HUES6 (cell line): ENCODE results near the gene ANKRD11.

Experiments used
- H3K27ac ChIP-seq: 2 replicates; pipeline ENCODE4 v1.7.0; 2013; ENCODE audit warnings: low read depth, mild to moderate bottlenecking, low read length, inconsistent platforms
- H3K27me3 ChIP-seq: 2 replicates; pipeline ENCODE4 v1.6.1; 2013; ENCODE audit warnings: low read length; ENCODE audit not compliant: control insufficient read depth, insufficient read depth
- H3K36me3 ChIP-seq: 2 replicates; pipeline ENCODE4 v1.6.1; 2013; ENCODE audit warnings: low read length; ENCODE audit not compliant: control insufficient read depth, insufficient read depth
- H3K4me1 ChIP-seq: 2 replicates; pipeline ENCODE4 v1.6.1; 2013; ENCODE audit warnings: low read length; ENCODE audit not compliant: control insufficient read depth, insufficient read depth
- H3K4me3 ChIP-seq: 2 replicates; pipeline ENCODE4 v1.5.1; 2013; ENCODE audit warnings: low read depth, low read length
- H3K9ac ChIP-seq: one replicate; pipeline ENCODE4 v1.6.1; 2013; ENCODE audit warnings: mild to moderate bottlenecking, low read length
- H3K9me3 ChIP-seq: 2 replicates; pipeline ENCODE4 v1.6.1; 2013; ENCODE audit warnings: low read depth, low read length; ENCODE audit not compliant: control insufficient read depth, insufficient read depth

ANKRD11 gene

GRCh38 chr16:89290472-89290871 lies 199.9 kb downstream of the ANKRD11 start:
- Histone ChIP-seq H3K27me3 (no peaks in the 10 kb centered on the region), H3K27ac (peak overlapping the region; percentile 93), H3K9ac (peak overlapping the region; percentile 77), H3K36me3 (peaks cover 38% of the 10 kb centered on the region), H3K4me3 (peak overlapping the region; percentile 32; the same call in 1 of the 2 replicates), H3K4me1 (peaks cover 54% of the 10 kb centered on the region), H3K9me3 (no peaks in the 10 kb centered on the region)

- Histone ChIP-seq H3K27me3 (no peaks in the 10 kb centered on the region), H3K36me3 (peaks cover 46% of the 10 kb centered on the region), H3K9ac (no peak overlapping the region), H3K9me3 (no peaks in the 10 kb centered on the region), H3K4me3 (no peak overlapping the region), H3K27ac (peak overlapping the region; percentile 84), H3K4me1 (peaks cover 47% of the 10 kb centered on the region)
Measured at GRCh38 chr16:89289428-89290395, 200.6 kb downstream of the ANKRD11 start.

- peaks cover 52% of the 10 kb centered on the region for H3K36me3 ChIP-seq
- peak overlapping the region; percentile 84 for H3K27ac ChIP-seq
- peaks cover 39% of the 10 kb centered on the region for H3K4me1 ChIP-seq
- H3K9me3 ChIP-seq: no peaks in the 10 kb centered on the region
- H3K27me3 ChIP-seq: no peaks in the 10 kb centered on the region
- no peak overlapping the region for H3K4me3 ChIP-seq
- H3K9ac ChIP-seq: no peak overlapping the region
Measured at GRCh38 chr16:89288966-89289365, 201.4 kb downstream of the ANKRD11 start.

GRCh38 chr16:89288577-89288844 lies 201.8 kb downstream of the ANKRD11 start:
- peak overlapping the region; percentile 84; the same call in 1 of the 2 replicates for H3K27ac ChIP-seq
- peaks cover 36% of the 10 kb centered on the region for H3K4me1 ChIP-seq
- peaks cover 56% of the 10 kb centered on the region for H3K36me3 ChIP-seq
- H3K9ac ChIP-seq: no peak overlapping the region
- no peaks in the 10 kb centered on the region for H3K27me3 ChIP-seq
- no peaks in the 10 kb centered on the region for H3K9me3 ChIP-seq
- H3K4me3 ChIP-seq: no peak overlapping the region

DNA sequence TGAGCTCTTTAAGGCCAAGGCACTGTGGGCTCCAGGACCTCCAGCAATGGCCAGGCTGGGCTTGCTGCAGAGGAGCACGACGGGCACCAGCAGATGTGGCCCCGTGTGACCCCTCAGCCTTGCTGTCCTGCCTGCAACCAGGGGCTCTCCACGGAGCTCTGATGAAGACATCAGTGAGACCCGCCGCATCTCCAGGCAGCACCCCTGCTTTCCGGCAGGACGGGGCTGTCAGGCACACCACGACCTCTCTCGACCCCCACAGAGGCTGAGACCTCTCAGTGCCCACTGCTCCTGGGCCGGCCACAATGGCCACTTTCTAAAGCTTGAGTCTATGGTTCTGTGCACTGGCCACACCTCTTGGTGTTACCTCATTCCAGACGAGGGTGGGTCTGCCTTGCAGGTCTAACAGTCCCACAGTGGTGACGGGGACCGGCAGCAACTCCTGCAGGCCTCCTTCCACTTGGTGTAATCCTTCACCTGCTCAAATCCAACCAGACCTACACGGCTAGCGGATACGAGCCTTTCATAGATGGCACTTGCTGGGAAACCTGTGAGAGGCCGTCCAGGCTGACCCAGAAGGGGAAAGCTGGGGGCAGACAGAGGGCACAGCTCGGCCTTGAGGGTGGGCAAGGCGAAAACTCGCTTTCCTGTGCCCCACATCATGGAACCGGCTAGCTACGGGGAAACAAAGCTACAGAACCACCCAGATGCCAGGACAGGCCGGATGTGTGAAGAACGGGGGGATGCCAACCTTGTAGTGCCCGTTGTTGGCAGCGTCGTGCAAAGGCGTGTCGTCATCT lies 202.4 kb downstream of the ANKRD11 start:
- Histone ChIP-seq H3K27ac (no peak overlapping the region), H3K9ac (no peak overlapping the region), H3K27me3 (no peaks in the 10 kb centered on the region), H3K36me3 (peaks cover 61% of the 10 kb centered on the region), H3K4me1 (peaks cover 33% of the 10 kb centered on the region), H3K4me3 (no peak overlapping the region), H3K9me3 (no peaks in the 10 kb centered on the region)

DNA sequence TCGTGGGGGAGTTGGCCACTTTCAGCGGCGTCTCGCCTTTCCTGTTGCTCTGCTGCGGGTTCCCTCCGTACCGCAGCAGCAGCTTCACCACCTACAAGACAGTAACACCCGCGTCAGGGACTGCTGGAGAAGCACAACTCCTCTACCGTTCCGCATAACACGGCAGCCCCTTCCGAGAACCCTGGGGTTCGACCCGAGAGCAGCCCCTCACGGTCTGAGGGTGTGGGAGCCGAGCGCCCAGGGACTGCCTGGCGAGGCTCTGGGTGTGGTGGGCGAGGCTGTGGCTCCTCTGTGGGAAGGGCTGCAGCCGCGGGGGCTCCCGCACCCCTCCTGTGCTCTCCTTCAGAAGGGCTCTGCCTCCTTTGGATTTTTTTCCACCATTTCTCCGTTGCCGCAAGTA lies 204.3 kb downstream of the ANKRD11 start:
- peaks cover 79% of the 10 kb centered on the region for H3K36me3 ChIP-seq
- H3K4me3 ChIP-seq: no peak overlapping the region
- no peak overlapping the region for H3K9ac ChIP-seq
- peaks cover 14% of the 10 kb centered on the region for H3K4me1 ChIP-seq
- H3K27ac ChIP-seq: no peak overlapping the region
- no peaks in the 10 kb centered on the region for H3K9me3 ChIP-seq
- H3K27me3 ChIP-seq: no peaks in the 10 kb centered on the region

DNA sequence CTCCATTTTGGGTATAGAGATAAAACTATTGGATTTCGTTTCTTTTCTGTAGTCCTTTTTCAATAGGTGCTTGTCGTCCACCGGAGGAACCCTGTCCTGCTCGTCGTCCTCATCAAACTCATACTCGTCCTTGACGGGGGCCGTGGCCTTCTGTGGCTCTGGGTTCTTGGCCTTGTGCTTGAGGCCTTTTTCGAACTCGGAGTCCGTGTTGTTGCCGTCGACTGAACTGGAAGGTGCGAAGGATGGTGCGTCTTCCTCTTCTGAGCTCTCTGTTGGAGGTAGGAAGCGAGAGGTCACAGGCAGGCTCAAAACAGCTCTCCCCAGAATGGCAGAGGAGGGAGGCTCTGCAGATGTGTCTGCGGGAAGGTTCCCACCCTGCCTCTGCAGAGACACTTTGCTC lies 205.0 kb downstream of the ANKRD11 start:
- Histone ChIP-seq H3K4me1 (peaks cover 8% of the 10 kb centered on the region), H3K9ac (no peak overlapping the region), H3K9me3 (no peaks in the 10 kb centered on the region), H3K4me3 (no peak overlapping the region), H3K27ac (no peak overlapping the region), H3K27me3 (no peaks in the 10 kb centered on the region), H3K36me3 (peaks cover 86% of the 10 kb centered on the region)

GRCh38 chr16:89283449-89283848 lies 206.9 kb downstream of the ANKRD11 start:
- Histone ChIP-seq H3K27me3 (no peaks in the 10 kb centered on the region), H3K9me3 (no peaks in the 10 kb centered on the region), H3K27ac (no peak overlapping the region), H3K36me3 (peaks cover 91% of the 10 kb centered on the region), H3K4me1 (no peaks in the 10 kb centered on the region), H3K4me3 (no peak overlapping the region), H3K9ac (no peak overlapping the region)

GRCh38 chr16:89282523-89282922 lies 207.8 kb downstream of the ANKRD11 start:
- H3K36me3 ChIP-seq: peaks cover 91% of the 10 kb centered on the region
- no peaks in the 10 kb centered on the region for H3K27me3 ChIP-seq
- H3K4me1 ChIP-seq: no peaks in the 10 kb centered on the region
- no peak overlapping the region for H3K9ac ChIP-seq
- no peak overlapping the region for H3K27ac ChIP-seq
- H3K9me3 ChIP-seq: no peaks in the 10 kb centered on the region
- H3K4me3 ChIP-seq: no peak overlapping the region

GRCh38 chr16:89281829-89282228 lies 208.5 kb downstream of the ANKRD11 start:
- no peaks in the 10 kb centered on the region for H3K4me1 ChIP-seq
- H3K36me3 ChIP-seq: peaks cover 90% of the 10 kb centered on the region
- no peak overlapping the region for H3K27ac ChIP-seq
- H3K9ac ChIP-seq: no peak overlapping the region
- no peaks in the 10 kb centered on the region for H3K27me3 ChIP-seq
- H3K4me3 ChIP-seq: no peak overlapping the region
- no peaks in the 10 kb centered on the region for H3K9me3 ChIP-seq

DNA sequence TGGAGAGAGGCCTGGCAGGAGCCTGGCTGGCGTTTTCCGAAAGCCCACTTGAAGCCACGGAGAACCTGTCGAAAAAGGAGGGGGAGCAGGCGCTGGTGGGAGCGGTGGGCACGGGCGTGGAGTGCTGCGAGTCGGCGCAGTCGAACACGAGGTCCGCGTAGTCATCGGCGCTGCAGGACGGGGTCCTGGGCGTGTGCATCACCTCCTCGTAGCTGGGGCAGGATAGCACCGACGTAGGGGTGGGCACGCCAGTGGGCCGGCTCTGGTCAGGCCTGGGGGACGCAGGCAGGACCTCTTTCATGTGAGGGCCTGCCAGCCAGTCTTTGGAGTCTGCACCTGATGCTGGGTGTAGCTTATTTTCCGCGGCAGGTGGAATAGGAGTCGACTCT lies 209.2 kb downstream of the ANKRD11 start:
- no peaks in the 10 kb centered on the region for H3K27me3 ChIP-seq
- H3K9ac ChIP-seq: no peak overlapping the region
- peaks cover 88% of the 10 kb centered on the region for H3K36me3 ChIP-seq
- H3K4me3 ChIP-seq: no peak overlapping the region
- no peaks in the 10 kb centered on the region for H3K9me3 ChIP-seq
- no peak overlapping the region for H3K27ac ChIP-seq
- no peaks in the 10 kb centered on the region for H3K4me1 ChIP-seq
